ENCODE results near the gene CD300LG. TPM values are rescaled to one million over a fixed set of nuclear protein-coding genes. Genes with fewer than 3 reads are reported as not detected.

CD300LG gene
- total RNA-seq, 1 experiment from 2014 or later = not detected

GRCh38 chr17:43799047-43799446 lies 47.9 kb upstream of the CD300LG start:
- POLR2A ChIA-PET = no interaction called here
- no peak overlapping the region for H2AFZ ChIP-seq (ENCODE audit: low read depth, low read length, poor library complexity, severe bottlenecking)
- BruUV-seq (replicated peaks) = no TSS peak
- H3K9me3 ChIP-seq (ENCODE audit: control insufficient read depth in 1 of 2, insufficient read depth in 1 of 2, low read depth in 1 of 2, low read length in 2 of 2) = no peaks in the 10 kb centered on the region
- intact Hi-C loops (cut with micrococcal nuclease) = no loop called here
- CTCF ChIA-PET = interaction anchor here (1.1 kb wide), 1 partner anchor 40 kb away, joined by 4 read pairs; no protein-coding TSS in a partner anchor
- no peaks in the 10 kb centered on the region for H4K20me1 ChIP-seq (ENCODE audit: insufficient read depth)
- H3K36me3 ChIP-seq (ENCODE audit: control insufficient read depth in 1 of 2, insufficient read depth in 2 of 2, low read length in 2 of 2) = peaks cover 2 to 12% of the 10 kb centered on the region in 2 experiments; a peak in 2 of 4 replicates
- no peak overlapping the region for H3K4me3 ChIP-seq (replicated peaks in 1 of 2; ENCODE audit: low read depth in 1 of 2, low read length in 2 of 2)
- H3K27me3 ChIP-seq (ENCODE audit: insufficient read depth, low read length) = no peaks in the 10 kb centered on the region
- no peak overlapping the region for H3K9ac ChIP-seq (ENCODE audit: low read length)
- DNase-seq (ENCODE audit: low read depth, low spot score) = no peak
- no peaks in the 10 kb centered on the region for H3K9me2 ChIP-seq (ENCODE audit: insufficient read depth)
- no peaks in the 10 kb centered on the region; a peak in 1 of 4 replicates for H3K4me1 ChIP-seq (ENCODE audit: control insufficient read depth in 1 of 2, insufficient read depth in 2 of 2, low read length in 2 of 2)
- no peak for ATAC-seq
- TF ChIP-seq ZBTB33 (IDR thresholded peaks at IDR 0.05; ENCODE audit: extremely low read depth, insufficient replicate concordance, low read length) (no peak), EZH2 (IDR thresholded peaks at IDR 0.05) (no peak), EGR1 (IDR thresholded peaks at IDR 0.05; ENCODE audit: low read depth) (no peak), YY1 (IDR thresholded peaks at IDR 0.05; ENCODE audit: extremely low read depth, insufficient replicate concordance, low read depth, low read length) (no peak), CBX3 (IDR thresholded peaks at IDR 0.05; ENCODE audit: low read depth) (no peak), JUND (IDR thresholded peaks at IDR 0.05) (no peak), POLR2A (IDR thresholded peaks at IDR 0.05; ENCODE audit: borderline replicate concordance, extremely low read depth, insufficient read depth, insufficient read length) (no peak), CTCF (IDR thresholded peaks at IDR 0.05 in 2 of 3, conservative IDR thresholded peaks at IDR 0.05 in 1 of 3; ENCODE audit: borderline replicate concordance in 1 of 3, insufficient read depth in 1 of 3, low read depth in 2 of 3, low read length in 2 of 3) (no peak), EZH2phosphoT487 (IDR thresholded peaks at IDR 0.05; ENCODE audit: borderline replicate concordance) (no peak), FOSL1 (IDR thresholded peaks at IDR 0.05; ENCODE audit: low read depth) (no peak), ZFX (IDR thresholded peaks at IDR 0.05) (no peak), RAD21 (IDR thresholded peaks at IDR 0.05; ENCODE audit: low read depth) (no peak), TCF7L2 (IDR thresholded peaks at IDR 0.05; ENCODE audit: borderline replicate concordance, extremely low read depth, insufficient read depth, insufficient read length) (no peak)
- no peaks in the 10 kb centered on the region for H3K79me2 ChIP-seq (ENCODE audit: insufficient read depth, low read length)
- H3K27ac ChIP-seq (ENCODE audit: low read depth, low read length) = no peak overlapping the region
- H3K4me2 ChIP-seq (ENCODE audit: low read length) = no peak overlapping the region
- RAD21 ChIA-PET (ENCODE audit: low non-redundant PET in 1 of 2, low total read pairs in 2 of 2, uncharacterized antibody in 2 of 2, unreplicated experiment in 2 of 2) = no interaction called here
